Skeletal muscle tissue (tissue), 4 donors: ENCODE measurements around the gene ATP5PO. TPM values are rescaled to one million over a fixed set of nuclear protein-coding genes. Genes with fewer than 3 reads are reported as not detected.
A peak's percentile ranks its signal among the peaks of the same experiment; 100 is the strongest.

ENCODE experiments used
- H3K27ac ChIP-seq: one replicate; pipeline ENCODE4 v1.7.0; 2013; ENCODE audit warnings: mild to moderate bottlenecking, low read depth, low read length, inconsistent platforms
- H3K27me3 ChIP-seq, 3 donors: one replicate each; pipeline ENCODE4 v1.7.0; 2013; ENCODE audit warnings: low read length in 3 of 3; ENCODE audit not compliant: control insufficient read depth in 3 of 3, insufficient read depth in 3 of 3
- H3K36me3 ChIP-seq, 3 donors: one replicate each; pipeline ENCODE4 v1.7.0; 2013; ENCODE audit warnings: low read length in 3 of 3; ENCODE audit not compliant: control insufficient read depth in 3 of 3, insufficient read depth in 3 of 3
- H3K4me1 ChIP-seq, 3 donors: one replicate each; pipeline ENCODE4 v1.7.0; 2013; ENCODE audit warnings: low read length in 3 of 3, mild to moderate bottlenecking in 3 of 3; ENCODE audit not compliant: control insufficient read depth in 3 of 3, insufficient read depth in 3 of 3
- H3K4me3 ChIP-seq, 3 donors: one replicate each; pipeline ENCODE4 v1.7.0; 2013; ENCODE audit warnings: low read length in 3 of 3
- H3K9ac ChIP-seq, 3 donors: one replicate each; pipeline ENCODE4 v1.7.0; 2013; ENCODE audit warnings: low read length in 3 of 3, mild to moderate bottlenecking in 3 of 3, moderate library complexity in 2 of 3, low read depth in 1 of 3
- H3K9me3 ChIP-seq, 3 donors: one replicate each; pipeline ENCODE4 v1.7.0; 2013; ENCODE audit warnings: low read length in 3 of 3; ENCODE audit not compliant: control insufficient read depth in 3 of 3
- total RNA-seq: library from RNA; depleted of rRNA; stranded (reverse); fragments of >200 nt; gene quantifications from one replicate; pipeline ENCODE4 v1.2.3, GENCODE V29; 2014
- donor health status: Osteomylitis.

ATP5PO gene
- total RNA-seq: 258 TPM

- H3K9me3 ChIP-seq: no peaks in the 10 kb centered on the region
- peaks cover 9 to 16% (median 15%) of the 10 kb centered on the region in 3 donors for H3K4me1 ChIP-seq
- H3K36me3 ChIP-seq: peaks cover 7 to 24% (median 23%) of the 10 kb centered on the region in 3 donors
- no peaks in the 10 kb centered on the region for H3K27me3 ChIP-seq
- peak within 1 kb of the TSS; percentile 90 to 99 (median 98) for H3K4me3 ChIP-seq
- peak within 1 kb of the TSS; percentile 78 for H3K27ac ChIP-seq
- H3K9ac ChIP-seq: peak within 1 kb of the TSS; percentile 85 to 99 (median 98)
Measured at GRCh38 chr21:33915368-33916199, at the start of gene ATP5PO. ATP5PO (minus strand) TSS chr21:33915804; CDS start chr21:33915763, 41 bp downstream.

DNA sequence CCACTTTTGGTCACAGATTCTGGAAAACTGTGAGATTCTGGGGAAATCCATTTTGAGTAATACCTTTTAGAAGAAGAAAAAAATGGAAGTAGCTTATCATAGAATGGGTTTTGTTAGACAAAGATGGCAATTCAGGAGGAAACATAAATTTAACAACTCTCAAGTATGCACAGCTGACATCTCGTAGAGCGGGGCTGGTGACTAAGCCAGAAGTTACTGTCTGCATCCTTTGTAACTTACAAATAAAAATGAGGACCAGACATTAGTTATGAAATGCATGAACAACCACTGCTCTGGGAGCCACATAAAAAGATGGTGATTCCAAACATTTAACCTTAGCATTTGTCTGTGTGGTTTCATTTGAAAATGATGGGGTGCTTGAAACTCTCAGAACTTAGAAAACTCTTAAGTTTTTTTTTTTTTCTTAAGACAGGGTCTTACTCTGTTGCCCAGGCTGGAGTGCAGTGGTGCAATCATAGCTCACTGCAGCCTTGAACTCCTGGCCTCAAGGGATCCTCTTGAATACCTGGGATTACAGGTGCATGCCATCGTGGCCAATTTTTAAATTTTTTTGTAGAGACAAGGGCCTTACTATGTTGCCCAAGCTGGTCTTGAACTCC is 49.2 kb upstream of the ATP5PO start:
- no peak overlapping the region for H3K9ac ChIP-seq
- no peaks in the 10 kb centered on the region for H3K36me3 ChIP-seq
- H3K9me3 ChIP-seq: peaks cover 0 to 3% (median 3%) of the 10 kb centered on the region in 3 donors
- H3K27ac ChIP-seq: no peak overlapping the region
- H3K4me3 ChIP-seq: no peak overlapping the region
- no peaks in the 10 kb centered on the region for H3K27me3 ChIP-seq
- peaks cover 10 to 13% (median 11%) of the 10 kb centered on the region in 3 donors for H3K4me1 ChIP-seq

GRCh38 chr21:33963848-33964555 is 48.4 kb upstream of the ATP5PO start:
- H3K9ac ChIP-seq: no peak overlapping the region
- H3K4me1 ChIP-seq: peaks cover 2 to 5% (median 5%) of the 10 kb centered on the region in 3 donors
- no peaks in the 10 kb centered on the region for H3K27me3 ChIP-seq
- H3K36me3 ChIP-seq: no peaks in the 10 kb centered on the region
- no peak overlapping the region for H3K27ac ChIP-seq
- H3K9me3 ChIP-seq: peaks cover 0 to 3% (median 3%) of the 10 kb centered on the region in 3 donors
- no peak overlapping the region for H3K4me3 ChIP-seq

DNA sequence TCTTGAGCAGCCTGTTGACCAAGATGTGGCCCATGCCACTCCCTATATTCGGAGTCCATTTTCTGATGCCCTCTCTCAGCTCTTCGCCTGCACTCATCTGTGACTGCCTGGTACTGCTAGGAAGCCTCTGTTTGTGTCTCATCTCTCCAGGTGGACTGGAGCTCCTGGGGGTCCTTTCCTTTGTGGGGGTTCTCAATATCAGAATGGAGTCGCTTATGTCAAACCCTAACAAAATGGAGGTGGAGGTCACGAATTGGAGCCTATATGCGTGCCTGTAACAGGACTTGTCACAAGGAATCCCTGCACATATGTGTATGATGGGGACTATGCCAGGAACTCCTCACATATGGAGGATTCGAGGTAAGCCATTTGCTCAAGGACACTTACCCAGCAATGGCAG is 46.7 kb upstream of the ATP5PO start:
- H3K9ac ChIP-seq: no peak overlapping the region
- no peak overlapping the region for H3K4me3 ChIP-seq
- no peak overlapping the region for H3K27ac ChIP-seq
- no peaks in the 10 kb centered on the region for H3K36me3 ChIP-seq
- H3K4me1 ChIP-seq: no peaks in the 10 kb centered on the region
- H3K9me3 ChIP-seq: peaks cover 0 to 3% (median 3%) of the 10 kb centered on the region in 3 donors
- no peaks in the 10 kb centered on the region for H3K27me3 ChIP-seq

- no peaks in the 10 kb centered on the region for H3K4me1 ChIP-seq
- no peak overlapping the region for H3K9ac ChIP-seq
- no peak overlapping the region for H3K27ac ChIP-seq
- no peaks in the 10 kb centered on the region for H3K27me3 ChIP-seq
- H3K4me3 ChIP-seq: no peak overlapping the region
- H3K36me3 ChIP-seq: no peaks in the 10 kb centered on the region
- peaks cover 0 to 3% (median 3%) of the 10 kb centered on the region in 3 donors for H3K9me3 ChIP-seq
Measured at GRCh38 chr21:33961061-33961460, 45.5 kb upstream of the ATP5PO start.

DNA sequence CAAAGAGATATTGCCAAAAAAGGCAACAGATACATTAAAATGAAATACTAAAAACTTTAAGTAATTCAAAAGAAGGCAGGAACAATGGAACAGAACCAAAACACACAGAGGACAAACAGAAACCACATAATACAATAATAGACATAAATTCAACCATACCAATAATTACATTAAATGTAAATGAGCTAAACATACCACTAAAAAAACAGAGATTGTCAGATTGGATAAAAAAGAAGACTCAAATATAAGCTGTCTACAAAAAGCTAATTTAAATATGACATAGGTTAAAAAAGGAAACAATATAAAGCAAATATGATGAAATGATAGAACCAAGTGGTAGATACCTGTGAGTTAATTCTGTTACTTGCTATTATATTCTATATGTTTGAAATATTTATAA is 44.1 kb upstream of the ATP5PO start:
- Histone ChIP-seq H3K9ac (no peak overlapping the region), H3K9me3 (peaks cover 0 to 3% (median 3%) of the 10 kb centered on the region in 3 donors), H3K27me3 (no peaks in the 10 kb centered on the region), H3K4me1 (no peaks in the 10 kb centered on the region), H3K4me3 (no peak overlapping the region), H3K36me3 (no peaks in the 10 kb centered on the region), H3K27ac (no peak overlapping the region)

DNA sequence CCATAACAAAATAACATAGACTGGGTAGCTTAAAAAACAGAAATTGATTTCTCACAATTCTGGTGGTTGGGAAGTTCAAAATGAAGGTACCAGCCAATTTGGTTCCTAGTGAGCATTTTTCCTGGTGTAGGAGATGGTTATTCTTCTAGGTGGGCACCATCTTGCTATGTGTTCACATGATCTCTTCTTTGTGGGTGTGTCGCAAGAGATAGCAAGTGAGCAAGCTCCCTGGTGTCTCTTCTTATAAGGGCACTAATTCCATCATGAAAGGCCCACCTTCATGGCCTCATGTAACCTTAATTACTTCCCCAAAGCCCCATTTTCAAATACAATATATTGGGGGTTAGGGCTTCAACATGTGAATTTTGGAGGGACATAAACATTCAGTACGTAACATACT is 38.8 kb upstream of the ATP5PO start:
- no peak overlapping the region for H3K9ac ChIP-seq
- H3K4me1 ChIP-seq: peaks cover 4 to 11% (median 4%) of the 10 kb centered on the region in 3 donors
- no peak overlapping the region for H3K4me3 ChIP-seq
- no peaks in the 10 kb centered on the region for H3K9me3 ChIP-seq
- no peaks in the 10 kb centered on the region for H3K27me3 ChIP-seq
- H3K27ac ChIP-seq: no peak overlapping the region
- H3K36me3 ChIP-seq: no peaks in the 10 kb centered on the region

GRCh38 chr21:33951276-33952178 is 35.9 kb upstream of the ATP5PO start:
- Histone ChIP-seq H3K36me3 (no peaks in the 10 kb centered on the region), H3K9ac (no peak overlapping the region), H3K27ac (peak overlapping the region; percentile 58), H3K9me3 (no peaks in the 10 kb centered on the region), H3K27me3 (no peaks in the 10 kb centered on the region), H3K4me1 (peaks cover 17 to 31% (median 20%) of the 10 kb centered on the region in 3 donors), H3K4me3 (no peak overlapping the region)

DNA sequence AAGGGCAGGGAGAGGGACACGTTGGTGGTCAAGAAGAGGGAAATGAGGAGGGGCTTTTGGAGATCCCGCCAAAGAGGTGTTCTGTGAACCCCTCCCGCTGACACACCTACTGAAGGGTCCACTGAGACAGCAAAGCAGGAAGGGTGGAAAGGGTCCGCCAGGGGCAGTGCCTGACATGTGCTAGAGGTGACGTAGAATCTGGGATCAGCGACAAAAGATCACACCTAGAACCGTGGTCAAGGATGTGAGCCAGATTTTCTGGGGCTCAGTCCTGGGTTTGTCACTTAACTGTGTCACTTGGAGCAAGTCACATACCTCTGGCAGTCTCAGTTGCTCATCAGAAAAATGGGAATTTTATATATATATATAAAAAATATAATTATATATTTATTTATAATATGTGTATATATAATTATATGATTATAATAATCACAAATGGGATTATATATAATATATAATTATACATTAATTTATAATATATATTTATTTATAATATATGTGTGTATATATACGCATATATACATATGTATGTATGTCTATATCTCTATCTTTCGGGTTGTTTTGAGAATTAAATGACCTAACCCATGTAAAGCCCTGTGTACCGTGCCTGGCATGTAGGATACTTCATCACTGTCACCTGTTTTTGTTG is 35.0 kb upstream of the ATP5PO start:
- Histone ChIP-seq H3K4me1 (peaks cover 17 to 31% (median 20%) of the 10 kb centered on the region in 3 donors), H3K27ac (peak overlapping the region; percentile 74), H3K9ac (no peak overlapping the region), H3K36me3 (no peaks in the 10 kb centered on the region), H3K27me3 (no peaks in the 10 kb centered on the region), H3K4me3 (no peak overlapping the region), H3K9me3 (no peaks in the 10 kb centered on the region)
